Naive B cell (primary cell): ENCODE measurements around the gene MAPK8IP3. TPM values are rescaled to one million over a fixed set of nuclear protein-coding genes. Genes with fewer than 3 reads are reported as not detected.

ENCODE experiments used
- ATAC-seq, 2 donors: fragments of 150-1000 bp; cut with Tn5 transposase; 2 replicates each; pipeline ENCODE4 v1.10.0; 2021; ENCODE audit warnings: low read depth in 2 of 2, mild to moderate bottlenecking in 2 of 2, moderate library complexity in 2 of 2
- DNase-seq: peaks from one replicate; pipeline ENCODE4 v3.0.0; 2022
- H3K27ac Mint-ChIP-seq, 6 donors: one replicate each; pipeline ENCODE4 v1.8.0; 2020 to 2022; ENCODE audit warnings: mild to moderate bottlenecking in 6 of 6, mixed read lengths in 6 of 6, moderate library complexity in 5 of 6, inconsistent platforms in 2 of 6
- H3K27me3 Mint-ChIP-seq, 3 donors: one replicate each; pipeline ENCODE4 v1.8.0; 2021 to 2022; ENCODE audit warnings: mixed read lengths in 3 of 3, mild to moderate bottlenecking in 1 of 3
- H3K36me3 Mint-ChIP-seq, 2 donors: one replicate each; pipeline ENCODE4 v1.8.0; 2020 to 2022; ENCODE audit warnings: mixed read lengths in 2 of 2, inconsistent platforms in 1 of 2, mild to moderate bottlenecking in 1 of 2
- H3K4me1 Mint-ChIP-seq, 3 donors: one replicate each; pipeline ENCODE4 v1.8.0; 2020 to 2022; ENCODE audit warnings: mixed read lengths in 3 of 3, inconsistent platforms in 1 of 3, mild to moderate bottlenecking in 1 of 3, moderate library complexity in 1 of 3
- H3K4me3 Mint-ChIP-seq, 8 donors: one replicate each; pipeline ENCODE4 v1.8.0; 2020 to 2022; ENCODE audit warnings: mild to moderate bottlenecking in 8 of 8, mixed read lengths in 8 of 8, moderate library complexity in 8 of 8, inconsistent platforms in 2 of 8
- H3K9me3 Mint-ChIP-seq, 7 donors: one replicate each; pipeline ENCODE4 v1.8.0; 2020 to 2022; ENCODE audit warnings: mixed read lengths in 7 of 7, mild to moderate bottlenecking in 5 of 7, inconsistent platforms in 2 of 7, moderate library complexity in 1 of 7
- polyA plus RNA-seq, 6 donors: library from polyadenylated mRNA; unstranded; fragments of 300-500 nt; fragmentation: Illumina TruSeq; gene quantifications; one replicate each; pipeline ENCODE4 v1.2.3, GENCODE V29; 2021; ENCODE audit warnings: low read depth in 6 of 6

The MAPK8IP3 gene
- polyA plus RNA-seq, 6 donors from 2014 or later = 1.2 to 10.1 (median 2.2) TPM

- DNase-seq (no peak), ATAC-seq (no peak)
- peak overlapping the region in 5 of 6 donors; percentile 16 to 83 (median 64) for H3K27ac Mint-ChIP-seq
- H3K36me3 Mint-ChIP-seq = no peaks in the 10 kb centered on the region
- H3K27me3 Mint-ChIP-seq = no peaks in the 10 kb centered on the region
- H3K4me1 Mint-ChIP-seq = peaks cover 21 to 36% (median 26%) of the 10 kb centered on the region in 3 donors
- peak overlapping the region; percentile 79 to 94 (median 88) for H3K4me3 Mint-ChIP-seq
- H3K9me3 Mint-ChIP-seq = no peaks in the 10 kb centered on the region
These were observed 75.3 kb downstream of the MAPK8IP3 start for GRCh38 chr16:1781254-1781653.

GRCh38 chr16:1781758-1782407, 75.9 kb downstream of the MAPK8IP3 start:
- H3K4me3 Mint-ChIP-seq = peak overlapping the region; percentile 86 to 95 (median 91)
- peak overlapping the region; percentile 15 to 90 (median 56) for H3K27ac Mint-ChIP-seq
- no peaks in the 10 kb centered on the region for H3K27me3 Mint-ChIP-seq
- ATAC-seq (peak; percentile 6 to 7), DNase-seq (peak; percentile 38)
- no peaks in the 10 kb centered on the region for H3K9me3 Mint-ChIP-seq
- H3K4me1 Mint-ChIP-seq = peaks cover 21 to 36% (median 26%) of the 10 kb centered on the region in 3 donors
- H3K36me3 Mint-ChIP-seq = no peaks in the 10 kb centered on the region

GRCh38 chr16:1782408-1783264, 76.6 kb downstream of the MAPK8IP3 start, which contains the start of the genes NUBP2 and SPSB3:
NUBP2 (plus strand) TSS chr16:1782960; CDS start chr16:1783021, 61 bp downstream.
SPSB3 (minus strand) TSS chr16:1782571; CDS start chr16:1781483, 1,088 bp downstream.
- DNase-seq = peak; percentile 99
- no peaks in the 10 kb centered on the region for H3K9me3 Mint-ChIP-seq
- H3K4me1 Mint-ChIP-seq = peaks cover 21 to 36% (median 26%) of the 10 kb centered on the region in 3 donors
- peak; percentile 85 to 86 for ATAC-seq
- no peaks in the 10 kb centered on the region for H3K27me3 Mint-ChIP-seq
- H3K36me3 Mint-ChIP-seq = no peaks in the 10 kb centered on the region
- H3K27ac Mint-ChIP-seq = peak within 1 kb of the TSS; percentile 47 to 92 (median 82)
- peak within 1 kb of the TSS; percentile 86 to 96 (median 94) for H3K4me3 Mint-ChIP-seq

GRCh38 chr16:1784977-1785845, 79.2 kb downstream of the MAPK8IP3 start:
- no peak for ATAC-seq
- Mint-ChIP-seq H3K4me1 (peaks cover 22 to 37% (median 26%) of the 10 kb centered on the region in 3 donors), H3K27me3 (no peaks in the 10 kb centered on the region), H3K4me3 (peak overlapping the region; percentile 46 to 86 (median 72)), H3K9me3 (no peaks in the 10 kb centered on the region), H3K36me3 (peaks cover 0 to 7% of the 10 kb centered on the region in 2 donors), H3K27ac (peak overlapping the region in 2 of 6 donors; percentile 88 to 92)
- DNase-seq = no peak

GRCh38 chr16:1785846-1786170, 79.8 kb downstream of the MAPK8IP3 start:
- H3K4me3 Mint-ChIP-seq = peak overlapping the region in 4 of 8 donors; percentile 8 to 59 (median 46)
- peaks cover 0 to 7% of the 10 kb centered on the region in 2 donors for H3K36me3 Mint-ChIP-seq
- ATAC-seq (no peak), DNase-seq (no peak)
- H3K27me3 Mint-ChIP-seq = no peaks in the 10 kb centered on the region
- no peaks in the 10 kb centered on the region for H3K9me3 Mint-ChIP-seq
- no peak overlapping the region for H3K27ac Mint-ChIP-seq
- H3K4me1 Mint-ChIP-seq = peaks cover 22 to 37% (median 26%) of the 10 kb centered on the region in 3 donors

GRCh38 chr16:1786242-1787055, 80.5 kb downstream of the MAPK8IP3 start:
- Mint-ChIP-seq H3K9me3 (no peaks in the 10 kb centered on the region), H3K27ac (no peak overlapping the region), H3K36me3 (peaks cover 0 to 7% of the 10 kb centered on the region in 2 donors), H3K4me3 (peak overlapping the region in 1 of 8 donors; percentile 8), H3K27me3 (no peaks in the 10 kb centered on the region), H3K4me1 (peaks cover 18 to 31% (median 20%) of the 10 kb centered on the region in 3 donors)
- DNase-seq (no peak), ATAC-seq (no peak)

GRCh38 chr16:1787056-1787321, 81.0 kb downstream of the MAPK8IP3 start:
- H3K4me1 Mint-ChIP-seq = peaks cover 13 to 27% (median 15%) of the 10 kb centered on the region in 3 donors
- H3K27ac Mint-ChIP-seq = peak overlapping the region in 1 of 6 donors; percentile 42
- DNase-seq = no peak

GRCh38 chr16:1787322-1788094, 81.5 kb downstream of the MAPK8IP3 start:
- DNase-seq = no peak
- Mint-ChIP-seq H3K9me3 (no peaks in the 10 kb centered on the region), H3K36me3 (peaks cover 0 to 7% of the 10 kb centered on the region in 2 donors), H3K4me3 (no peak overlapping the region), H3K27ac (no peak overlapping the region), H3K27me3 (no peaks in the 10 kb centered on the region), H3K4me1 (peaks cover 13 to 25% (median 15%) of the 10 kb centered on the region in 3 donors)
- no peak for ATAC-seq

More at GRCh38 chr16:1787056-1787321, 81.0 kb downstream of the MAPK8IP3 start:
- H3K9me3 Mint-ChIP-seq = no peaks in the 10 kb centered on the region
- H3K36me3 Mint-ChIP-seq = peaks cover 0 to 7% of the 10 kb centered on the region in 2 donors
- H3K4me3 Mint-ChIP-seq = peak overlapping the region in 1 of 8 donors; percentile 12
- no peak for ATAC-seq
- no peaks in the 10 kb centered on the region for H3K27me3 Mint-ChIP-seq

- H3K9me3 Mint-ChIP-seq = no peaks in the 10 kb centered on the region
- DNase-seq = no peak
- H3K4me1 Mint-ChIP-seq = peaks cover 12 to 21% (median 15%) of the 10 kb centered on the region in 3 donors
- ATAC-seq = no peak
- no peak overlapping the region for H3K27ac Mint-ChIP-seq
- H3K4me3 Mint-ChIP-seq = no peak overlapping the region
- no peaks in the 10 kb centered on the region for H3K27me3 Mint-ChIP-seq
- peaks cover 0 to 7% of the 10 kb centered on the region in 2 donors for H3K36me3 Mint-ChIP-seq
These were observed 82.2 kb downstream of the MAPK8IP3 start for GRCh38 chr16:1788095-1788707.

- peaks cover 0 to 7% of the 10 kb centered on the region in 2 donors for H3K36me3 Mint-ChIP-seq
- H3K27me3 Mint-ChIP-seq = no peaks in the 10 kb centered on the region
- no peaks in the 10 kb centered on the region for H3K9me3 Mint-ChIP-seq
- H3K4me1 Mint-ChIP-seq = peaks cover 9 to 16% (median 15%) of the 10 kb centered on the region in 3 donors
- no peak overlapping the region for H3K4me3 Mint-ChIP-seq
- H3K27ac Mint-ChIP-seq = no peak overlapping the region
- ATAC-seq (no peak), DNase-seq (no peak)
These were observed 82.7 kb downstream of the MAPK8IP3 start for GRCh38 chr16:1788708-1789100.

GRCh38 chr16:1789643-1790045, 83.6 kb downstream of the MAPK8IP3 start:
- H3K4me3 Mint-ChIP-seq = no peak overlapping the region
- peaks cover 0 to 7% of the 10 kb centered on the region in 2 donors for H3K36me3 Mint-ChIP-seq
- H3K27ac Mint-ChIP-seq = no peak overlapping the region
- peaks cover 9 to 15% (median 11%) of the 10 kb centered on the region in 3 donors for H3K4me1 Mint-ChIP-seq
- ATAC-seq (no peak), DNase-seq (no peak)
- no peaks in the 10 kb centered on the region for H3K9me3 Mint-ChIP-seq
- no peaks in the 10 kb centered on the region for H3K27me3 Mint-ChIP-seq
